ENCODE measurements around the gene FCHSD2.
A peak's percentile ranks its signal among the peaks of the same experiment; 100 is the strongest.
"Not testable (repeated sequence)": the region's sequence is repeated elsewhere in the genome, so short reads cannot be mapped to it uniquely, and the experiment has no call there.

The FCHSD2 gene

DNA sequence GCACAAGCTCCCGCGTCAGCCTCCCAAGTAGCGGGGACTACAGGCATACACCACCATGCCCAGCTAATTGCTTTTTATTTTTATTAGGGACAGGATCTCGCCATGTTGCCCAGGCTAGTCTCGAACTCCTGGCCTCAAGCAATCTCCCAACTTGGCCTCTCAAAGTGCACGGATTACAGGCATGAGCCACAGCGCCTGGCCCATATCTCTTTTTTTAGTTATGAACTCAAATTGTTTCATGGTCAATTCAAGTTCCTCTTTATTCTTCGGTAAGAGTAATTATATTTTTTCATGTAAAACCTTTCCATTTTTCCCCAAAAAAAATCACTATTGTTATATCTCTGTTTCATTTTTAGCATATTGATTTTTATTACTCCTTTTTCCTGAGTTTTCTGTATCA is 25.5 kb downstream of the FCHSD2 start:
- DNase-seq = no peak

DNA sequence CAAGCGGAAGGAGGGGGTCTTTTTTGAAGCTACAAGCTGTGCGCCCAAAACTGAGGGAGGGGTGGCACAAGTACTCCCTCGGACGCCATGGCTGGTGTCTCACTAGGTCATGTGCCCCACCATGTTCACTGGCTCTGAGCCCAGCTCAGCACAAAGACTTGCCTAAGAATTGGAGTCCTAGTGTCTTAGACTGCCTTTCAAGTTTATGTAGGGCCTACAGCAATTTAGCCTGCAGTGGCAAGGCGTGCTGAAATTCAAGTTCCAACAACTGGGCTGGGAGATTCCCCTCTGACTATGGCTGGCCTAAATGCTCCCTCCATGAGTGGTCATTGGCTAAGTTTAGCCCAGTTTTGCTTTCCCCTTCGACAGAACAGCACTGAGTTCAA is 27.3 kb downstream of the FCHSD2 start:
- no peak for DNase-seq

DNA sequence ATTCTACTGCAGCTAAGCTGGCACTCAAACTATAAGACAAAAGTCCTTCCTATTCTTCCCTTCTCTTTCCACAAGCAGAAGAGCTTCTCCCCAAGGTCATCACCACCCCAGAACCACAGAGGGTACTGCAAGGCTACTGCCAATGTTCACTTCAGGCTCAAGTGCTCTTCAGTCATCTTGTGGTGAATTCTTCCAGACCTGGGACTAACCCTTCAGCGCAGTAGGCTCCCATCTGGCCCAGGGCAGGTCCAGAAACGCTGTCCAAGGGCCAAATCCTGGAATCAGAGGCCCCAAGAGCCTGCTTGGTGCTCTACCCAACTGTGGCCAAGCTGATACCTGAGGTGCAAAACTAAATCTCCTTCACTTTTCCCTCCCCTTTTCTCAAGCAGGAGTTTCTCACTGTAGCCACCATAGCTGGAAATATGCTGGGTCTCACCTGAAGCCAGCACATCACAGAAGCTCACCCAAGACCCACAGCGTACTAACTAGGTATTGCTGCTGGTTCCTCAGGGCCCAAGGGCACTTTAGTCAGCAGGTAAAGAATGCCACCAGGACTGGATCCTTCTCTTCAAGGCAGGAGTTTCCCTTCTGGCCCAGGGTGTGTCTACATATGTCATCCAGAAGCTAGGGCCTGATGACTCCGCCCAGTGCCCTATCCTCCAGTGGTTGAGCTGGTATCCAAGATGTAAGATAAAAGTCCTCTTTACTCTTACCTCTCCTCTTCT is 27.8 kb downstream of the FCHSD2 start:
- no peak for DNase-seq

DNA sequence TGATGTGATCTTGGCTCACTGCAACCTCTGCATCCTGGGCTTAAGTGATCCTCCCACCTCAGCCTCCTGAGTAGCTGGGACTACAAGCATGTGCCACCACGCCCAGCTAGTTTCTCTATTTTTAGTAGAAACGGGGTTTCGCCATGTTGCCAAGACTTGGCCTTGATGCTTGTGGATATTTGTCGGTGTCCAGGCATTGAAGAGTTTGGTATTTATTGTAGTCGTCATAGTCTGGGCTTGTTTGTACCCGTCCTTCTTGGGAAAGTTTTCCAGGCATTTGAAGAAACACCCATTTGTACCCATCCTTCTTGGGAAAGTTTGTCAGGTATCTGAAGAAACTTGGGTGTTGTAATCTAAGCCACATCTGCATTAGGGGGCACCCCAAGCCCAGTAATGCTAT is 28.7 kb downstream of the FCHSD2 start:
- no peak for DNase-seq

DNA sequence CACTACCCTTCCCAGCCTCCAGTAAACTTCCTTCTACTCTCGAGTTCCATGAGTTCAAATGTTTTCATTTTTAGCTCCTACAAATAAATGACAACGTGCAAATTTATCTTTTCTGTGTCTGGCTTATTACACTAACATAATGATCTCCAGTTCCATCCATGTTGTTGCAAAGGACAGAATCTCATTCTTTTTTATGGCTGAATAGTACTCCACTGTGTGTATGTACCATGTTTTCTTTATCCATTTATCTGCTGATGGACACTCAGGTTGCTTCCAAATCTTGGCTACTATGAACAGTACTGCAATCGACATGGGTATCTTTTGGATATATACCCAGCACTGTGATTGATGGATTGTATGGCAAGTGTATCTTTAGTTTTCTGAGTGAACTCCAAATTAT is 34.5 kb downstream of the FCHSD2 start:
- DNase-seq = no peak

DNA sequence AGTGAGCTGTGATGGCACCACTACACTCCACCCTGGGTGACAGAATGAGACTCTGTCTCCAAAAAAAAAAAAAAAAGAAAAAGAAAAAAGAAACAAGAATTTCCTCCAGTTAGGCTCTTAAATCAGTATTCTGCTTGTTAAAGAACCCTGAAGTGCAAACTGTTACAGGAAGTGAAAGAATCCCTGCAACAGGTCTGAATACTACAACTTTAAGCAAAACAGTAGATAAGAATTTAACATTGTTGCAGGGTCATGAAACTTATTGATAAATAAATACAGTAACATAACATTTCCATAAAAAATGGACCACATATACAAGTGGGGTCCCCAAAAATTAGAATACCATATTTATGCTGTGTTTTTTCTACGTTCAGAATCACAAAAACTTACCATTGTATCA is 35.8 kb downstream of the FCHSD2 start:
- DNase-seq = no peak

DNA sequence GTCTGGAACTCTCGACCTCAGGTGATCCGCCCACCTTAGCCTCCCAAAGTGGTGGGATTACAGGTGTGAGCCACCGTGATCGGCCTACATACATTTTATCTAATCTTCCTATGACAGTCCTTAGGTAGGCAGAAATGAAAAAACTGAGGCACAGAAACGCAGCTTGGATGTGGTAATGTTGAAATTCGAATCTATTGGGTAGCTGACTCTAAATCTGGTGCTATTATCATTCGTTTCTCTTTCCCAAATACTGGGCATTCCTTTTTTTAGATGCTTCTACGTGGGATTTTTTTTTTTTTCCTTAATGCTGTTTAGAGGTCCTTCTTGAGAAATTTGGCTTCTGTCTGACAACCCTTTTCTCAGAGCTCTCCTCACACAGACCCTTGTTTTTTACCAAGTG is 41.5 kb downstream of the FCHSD2 start:
- no peak for DNase-seq

DNA sequence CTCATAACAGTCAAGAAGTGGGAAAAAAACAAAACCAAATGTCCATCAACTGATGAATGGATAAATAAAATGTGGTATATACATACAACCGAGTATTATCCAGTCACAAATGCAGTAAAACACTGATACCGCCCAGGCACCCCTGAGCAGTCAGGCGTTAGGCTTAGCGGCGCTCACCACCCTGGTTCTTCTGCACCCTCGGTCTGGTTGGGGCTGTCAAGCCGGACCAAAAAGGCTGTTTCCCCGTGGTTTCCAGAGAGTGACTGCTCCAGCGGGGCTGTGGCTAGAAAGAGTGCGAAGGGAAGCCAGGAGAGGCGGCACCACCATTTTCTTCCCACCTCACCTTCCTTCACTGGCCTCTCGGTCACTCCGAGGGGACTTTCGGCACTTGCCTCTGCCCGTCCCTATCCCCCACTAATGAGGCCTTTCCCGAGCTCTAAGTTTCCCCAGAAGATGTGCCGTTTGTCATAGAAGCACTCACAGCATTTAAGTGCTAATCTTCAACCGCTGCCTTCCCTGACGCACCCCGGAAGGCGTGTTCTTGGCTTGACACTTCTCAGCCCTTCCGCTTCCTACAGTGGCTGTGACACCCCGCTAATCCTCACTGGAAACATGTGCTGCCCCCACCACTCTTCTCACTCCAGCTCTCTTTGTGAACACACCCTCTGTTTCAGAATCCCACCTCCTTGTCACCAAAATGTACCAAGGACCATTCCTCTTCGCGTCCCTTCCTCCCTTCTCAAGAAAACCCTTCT is 42.4 kb downstream of the FCHSD2 start:
- no peak for DNase-seq

DNA sequence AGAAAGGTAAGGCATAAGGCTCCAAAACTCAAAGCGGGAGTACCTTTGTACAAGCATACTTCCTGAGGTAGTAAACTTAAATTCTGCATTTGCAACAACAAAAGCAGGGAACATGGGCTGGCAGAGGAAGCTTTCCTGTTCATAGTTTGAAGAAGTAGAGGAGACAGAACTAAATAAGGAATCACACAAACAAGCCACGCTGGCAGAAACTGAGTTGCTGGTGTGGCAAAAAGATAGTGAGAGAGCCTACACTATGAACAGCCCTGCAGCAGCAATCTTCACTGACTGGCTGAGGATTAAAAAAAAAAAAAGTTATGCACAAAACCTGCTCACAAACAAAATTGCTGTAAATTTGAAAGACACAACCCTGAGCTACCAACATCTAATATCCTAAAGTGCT is 46.5 kb downstream of the FCHSD2 start:
- DNase-seq = no peak

DNA sequence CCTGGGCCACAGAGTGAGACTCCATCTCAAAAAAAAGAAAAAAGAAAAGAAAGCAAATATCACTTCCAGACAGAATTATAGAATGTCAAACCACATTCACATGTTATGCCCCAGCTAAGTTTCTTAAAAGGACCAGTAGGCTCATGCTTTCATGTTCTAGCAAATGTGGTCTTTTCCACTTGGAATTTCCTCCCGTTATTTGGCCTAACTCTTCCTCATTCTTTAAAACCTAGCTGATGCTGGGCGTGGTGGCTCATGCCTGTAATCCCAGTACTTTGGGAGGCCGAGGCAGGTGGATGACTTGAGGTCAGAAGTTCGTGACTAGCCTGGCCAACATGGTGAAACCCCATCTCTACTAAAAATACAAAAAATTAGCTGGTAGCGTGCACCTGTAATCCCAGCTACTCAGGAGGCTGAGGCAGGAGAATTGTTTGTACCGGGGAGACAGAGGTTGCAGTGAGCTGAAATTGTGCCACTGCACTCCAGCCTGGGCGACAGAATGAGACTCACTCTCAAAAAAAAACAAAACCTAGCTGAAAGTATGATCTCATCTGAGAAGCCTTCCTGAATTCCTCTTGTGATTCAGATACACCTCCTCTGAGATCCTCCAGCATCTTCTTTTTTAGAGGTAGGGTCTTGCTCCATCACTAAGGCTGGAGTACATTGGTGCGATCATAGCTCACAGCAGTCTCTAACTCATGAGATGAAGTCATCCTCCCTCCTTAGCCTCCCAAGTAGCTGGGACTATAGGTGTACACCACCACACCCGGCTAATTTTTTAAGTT is 50.4 kb downstream of the FCHSD2 start:
- no peak for DNase-seq

DNA sequence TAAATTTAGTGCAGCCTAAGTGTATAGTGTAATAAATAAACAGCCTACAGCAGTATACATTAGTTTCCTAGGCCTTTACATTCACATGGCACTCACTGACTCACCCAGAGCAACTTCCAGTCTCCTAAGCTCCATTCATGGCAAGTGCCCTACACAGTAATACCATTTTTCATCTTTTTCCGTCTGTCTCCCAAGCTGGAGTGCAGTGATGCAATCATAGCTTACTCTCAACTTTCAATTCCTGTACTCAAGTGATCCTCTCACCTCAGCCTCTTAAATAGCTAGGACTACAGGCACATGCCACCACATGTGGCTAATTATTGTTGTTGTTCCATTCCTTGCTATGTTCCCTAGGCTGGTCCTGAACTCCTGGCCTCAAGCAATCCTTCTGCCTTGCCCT is 54.4 kb downstream of the FCHSD2 start:
- no peak for DNase-seq

DNA sequence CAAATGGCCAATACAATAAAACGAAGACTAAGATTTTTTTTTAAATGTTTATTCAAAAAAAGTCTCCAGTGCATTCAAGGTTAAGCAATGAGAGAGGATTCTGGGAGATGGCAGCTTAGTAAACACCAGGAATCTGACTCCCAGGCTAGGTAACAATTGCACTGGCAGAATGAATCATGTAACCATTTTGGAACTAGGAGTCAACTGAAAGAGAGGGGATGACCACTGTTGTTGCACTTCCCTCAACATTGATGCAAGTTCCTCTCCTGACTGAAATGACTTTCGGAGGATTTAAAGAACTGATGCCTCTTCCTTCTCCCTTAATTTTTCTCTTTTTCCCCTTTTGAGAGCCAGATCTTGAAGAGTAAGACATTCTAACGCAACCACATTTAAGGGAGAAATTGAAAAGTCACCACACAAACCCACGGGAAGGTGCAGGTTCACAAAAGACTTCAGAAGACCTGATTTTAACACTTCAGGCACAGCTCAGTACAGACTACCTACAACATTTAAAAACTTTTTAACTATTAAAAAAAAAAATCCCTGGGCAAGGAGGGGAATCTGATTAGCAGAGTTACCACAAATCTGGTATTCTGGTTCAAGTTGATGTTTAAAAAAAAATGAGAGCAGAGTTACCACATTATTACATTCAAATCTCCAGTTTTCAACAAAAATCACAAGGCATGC is 56.8 kb downstream of the FCHSD2 start:
- no peak for DNase-seq

DNA sequence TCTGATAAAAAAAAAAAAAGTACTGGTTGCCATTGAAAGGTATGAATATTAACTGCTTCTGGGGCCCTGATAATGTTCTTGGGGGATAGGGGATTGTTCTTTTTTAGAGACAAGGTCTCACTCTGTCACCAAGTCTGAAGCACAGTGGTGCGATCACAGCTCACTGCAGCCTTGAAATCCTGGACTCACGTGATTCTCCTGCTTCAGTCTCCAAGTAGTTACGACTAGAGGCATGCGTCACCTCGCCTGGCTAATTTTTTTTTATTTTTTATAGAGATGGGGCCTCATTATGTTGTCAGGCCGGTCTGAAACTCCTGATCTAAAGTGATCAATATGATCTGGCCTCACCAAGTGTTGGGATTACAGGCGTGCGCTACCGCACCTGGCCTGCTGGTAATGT is 63.5 kb downstream of the FCHSD2 start:
- no peak for DNase-seq

DNA sequence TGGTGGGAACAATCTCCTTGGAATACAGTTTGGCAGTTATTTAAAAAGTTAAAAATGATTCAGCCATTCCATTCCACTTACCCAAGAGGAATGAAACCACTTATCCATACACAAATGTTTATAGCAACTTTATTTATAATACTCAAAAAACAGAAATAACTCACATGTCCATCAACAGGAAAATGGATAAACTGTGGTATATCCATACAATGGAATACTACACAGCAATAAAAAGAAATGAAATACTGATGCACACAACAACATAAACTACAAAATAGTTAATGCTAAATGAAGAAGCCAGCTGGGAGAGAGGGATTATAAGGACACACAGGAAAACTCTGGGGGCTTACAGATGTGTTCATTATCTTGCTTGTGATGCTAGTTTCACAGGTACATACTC is 64.7 kb downstream of the FCHSD2 start:
- no peak for DNase-seq

DNA sequence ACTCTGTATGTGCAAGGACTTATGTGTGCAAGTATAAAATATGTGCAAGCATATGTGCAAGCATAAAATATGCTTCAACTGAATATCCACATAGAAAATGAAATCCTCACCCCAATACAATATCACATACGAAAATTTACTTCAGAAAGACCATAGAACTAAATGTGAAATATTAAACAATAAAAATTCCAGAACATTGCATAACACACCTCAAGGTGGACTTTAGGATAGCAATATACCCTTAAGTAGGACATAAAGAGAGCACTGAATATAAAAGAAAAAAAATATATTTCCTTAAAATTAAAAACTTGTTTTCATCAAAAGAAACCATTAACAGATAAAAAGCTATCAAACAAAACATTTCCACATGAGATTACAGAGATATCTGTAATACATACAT is 67.8 kb downstream of the FCHSD2 start:
- DNase-seq = no peak

DNA sequence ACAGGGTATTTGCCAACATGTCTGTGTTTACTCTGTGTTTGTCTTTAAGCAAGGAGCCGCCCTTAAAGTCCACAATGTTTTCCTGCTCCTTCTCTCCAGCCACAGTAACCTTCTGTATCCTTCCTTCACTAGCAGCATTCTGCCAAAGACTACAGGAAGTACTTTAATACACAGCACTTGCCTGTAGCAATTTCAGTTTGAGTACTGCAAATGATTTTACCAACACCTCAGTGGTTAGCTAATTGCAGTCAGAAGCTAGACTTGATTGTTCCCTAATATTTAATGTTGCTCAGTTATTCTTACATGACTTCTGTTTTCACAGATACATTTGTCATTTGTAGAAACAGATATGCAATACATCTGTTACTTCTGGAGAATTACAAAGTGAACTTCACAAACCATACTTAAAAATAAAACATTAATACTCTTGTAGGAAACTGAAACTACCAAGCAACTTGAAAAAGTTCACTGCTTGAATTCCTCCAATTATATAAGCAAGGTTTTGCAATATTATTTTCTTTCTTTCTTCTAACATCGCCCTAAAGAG is 69.1 kb downstream of the FCHSD2 start:
- peak; percentile 18 for DNase-seq

DNA sequence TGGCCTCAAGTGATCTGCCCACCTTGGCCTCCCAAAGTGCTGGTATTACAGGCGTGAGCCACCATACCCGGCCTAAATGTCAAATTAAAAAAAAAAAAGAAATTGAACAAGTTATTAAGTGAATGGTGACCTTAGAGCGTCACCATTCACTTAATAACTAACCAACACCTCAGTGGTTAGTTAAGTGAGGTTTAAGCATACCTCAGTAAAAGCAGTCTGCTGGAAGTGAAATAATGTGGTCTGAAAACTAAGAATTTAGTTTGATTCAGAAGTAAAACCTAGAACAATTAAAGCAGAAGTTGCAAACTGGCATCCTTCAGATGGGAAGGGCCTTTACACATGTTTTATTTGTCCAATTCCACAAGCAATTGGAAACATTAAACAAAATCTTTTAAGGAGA is 71.5 kb downstream of the FCHSD2 start:
- DNase-seq = no peak

DNA sequence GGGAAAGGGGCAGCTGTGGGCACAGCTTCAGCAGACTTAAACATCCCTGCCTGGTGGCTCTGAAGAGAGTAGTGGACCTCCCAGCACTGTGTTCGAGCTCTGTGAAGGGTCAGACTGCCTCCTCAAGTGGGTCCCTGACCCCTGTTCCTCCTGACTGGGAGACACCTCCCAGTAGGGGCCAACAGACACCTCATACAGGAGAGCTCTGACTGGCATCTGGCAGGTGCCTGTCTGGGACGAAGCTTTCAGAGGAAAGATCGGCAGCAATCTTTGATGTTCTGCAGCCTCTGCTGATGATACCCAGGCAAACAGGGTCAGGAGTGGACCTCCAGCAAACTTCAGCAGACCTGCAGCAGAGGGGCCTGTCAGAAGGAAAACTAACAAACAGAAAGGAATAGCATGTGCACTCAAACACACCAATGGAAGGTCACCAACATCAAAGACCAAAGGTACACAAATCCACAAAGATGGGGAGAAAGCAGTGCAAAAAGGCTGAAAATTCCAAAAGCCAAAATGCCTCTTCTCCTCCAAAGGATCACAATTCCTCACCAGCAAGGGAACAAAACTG is 80.2 kb downstream of the FCHSD2 start:
- not testable (repeated sequence) for DNase-seq

DNA sequence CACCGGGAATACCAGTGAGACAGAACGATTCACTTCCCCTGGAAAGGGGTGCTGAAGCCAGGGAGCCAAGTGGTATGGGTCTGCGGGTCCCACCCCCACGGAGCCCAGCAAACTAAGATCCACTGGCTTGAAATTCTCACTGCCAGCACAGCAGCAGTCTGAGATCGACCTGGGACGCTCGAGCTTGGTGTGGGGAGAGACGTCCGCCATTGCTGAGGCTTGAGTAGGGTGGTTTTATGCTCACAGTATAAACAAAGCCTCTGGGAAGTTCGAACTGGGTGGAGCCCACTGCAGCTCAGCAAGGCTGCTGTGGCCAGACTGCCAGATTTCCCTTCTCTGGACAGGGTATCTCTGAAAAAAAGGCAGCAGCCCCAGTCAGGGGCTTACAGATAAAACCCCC is 80.7 kb downstream of the FCHSD2 start:
- DNase-seq = not testable (repeated sequence)

DNA sequence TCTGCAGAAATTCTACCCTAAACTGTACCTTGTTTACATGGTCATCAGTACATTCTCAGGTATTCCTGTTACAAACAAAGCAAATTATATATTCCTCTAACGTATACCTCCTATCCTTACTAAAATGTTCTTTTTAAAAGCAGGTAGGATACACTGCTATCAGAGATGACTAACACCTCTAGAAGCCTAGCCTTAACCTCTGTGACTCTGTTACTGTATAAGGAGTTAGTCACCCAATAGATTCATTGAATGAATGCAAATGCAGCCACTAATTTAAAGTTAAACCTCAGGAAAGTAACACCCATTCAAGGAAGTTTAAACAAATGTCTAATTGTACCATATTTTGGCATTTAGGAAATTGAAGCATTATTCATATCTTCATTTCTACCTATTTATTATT is 82.2 kb downstream of the FCHSD2 start:
- DNase-seq = no peak

DNA sequence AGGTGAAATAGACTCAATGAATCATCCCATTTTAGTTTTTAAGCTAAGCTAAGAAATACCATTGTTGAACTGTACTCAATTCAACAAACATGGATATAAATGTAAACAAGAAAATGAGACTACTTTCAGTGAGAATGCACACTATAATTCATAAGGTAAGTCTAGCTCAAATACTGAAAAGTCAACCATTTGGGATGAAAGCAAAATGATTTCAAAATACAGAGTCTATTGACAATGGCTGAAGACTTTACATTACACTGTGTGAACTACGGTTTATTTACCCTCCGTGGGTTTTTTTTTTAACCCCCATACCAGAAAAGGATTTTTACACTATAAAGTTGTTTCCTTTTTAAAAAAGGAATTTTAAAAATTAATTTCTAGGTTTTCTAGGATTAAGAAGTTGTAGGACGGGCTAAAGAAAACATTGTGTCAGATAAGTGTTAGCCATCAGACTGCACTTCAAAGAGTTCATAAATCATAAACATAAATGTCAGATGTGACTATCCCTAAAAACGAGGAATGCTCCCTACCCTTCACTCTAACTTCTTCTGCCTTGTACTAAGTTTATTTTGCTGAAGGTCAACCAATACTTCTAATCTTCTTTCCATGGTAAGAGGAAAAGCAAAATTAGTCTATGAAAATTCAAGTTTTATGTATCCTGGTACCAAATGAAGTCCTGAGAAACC is 83.0 kb downstream of the FCHSD2 start:
- DNase-seq = no peak
